ENCODE results near the gene S1PR5.

The S1PR5 gene

DNA sequence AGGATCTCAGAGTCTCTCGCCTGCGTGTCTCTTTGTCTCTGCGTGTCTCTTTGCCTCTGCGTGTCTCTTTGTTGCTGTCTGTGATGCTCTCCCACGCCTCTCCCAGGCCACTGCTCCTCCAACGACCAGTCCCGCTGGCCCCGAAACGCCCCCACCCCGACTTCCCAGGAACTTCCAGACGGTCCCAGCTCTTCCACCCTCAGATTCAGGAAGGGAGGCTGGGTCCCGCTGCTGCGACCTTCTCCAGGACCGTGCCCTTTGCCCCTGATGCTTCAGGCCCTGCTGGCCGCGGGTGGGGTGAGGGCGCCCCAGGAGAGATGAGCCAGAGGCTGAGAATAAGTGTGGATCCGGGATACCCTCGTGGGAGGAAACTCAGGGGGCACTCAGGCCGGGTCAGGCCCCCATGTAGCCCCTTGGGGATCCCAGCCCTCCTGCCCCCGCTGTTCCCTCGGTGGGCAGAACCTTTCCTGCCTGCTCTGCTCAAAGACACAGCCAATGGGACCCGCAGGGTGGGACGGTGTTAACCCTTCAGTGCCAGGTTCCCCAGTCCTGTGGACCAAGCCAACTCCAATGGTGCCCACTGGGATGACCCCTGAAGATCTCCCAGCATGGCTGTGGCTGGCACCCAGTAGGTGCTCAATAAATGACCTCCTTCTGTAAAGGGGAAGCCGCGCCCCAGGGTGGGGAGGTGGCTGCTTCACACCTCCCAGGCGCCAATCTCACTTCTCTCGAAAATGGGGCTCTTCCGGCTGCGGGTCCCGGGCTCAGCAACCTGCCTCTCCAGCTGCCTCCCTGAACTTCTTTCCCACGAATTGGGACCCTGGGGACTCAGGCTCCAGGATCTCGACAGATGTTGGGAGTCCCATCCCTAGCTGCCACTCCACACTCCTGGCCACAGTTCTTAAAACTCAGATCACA, 1.5 kb upstream of the S1PR5 start:
- in situ Hi-C loops (cut with MboI; ENCODE audit: low pct_unique_long_range_greater_than_20kb, low sequenced_read_pairs) = no loop called here
- DNase-seq = no peak

DNA sequence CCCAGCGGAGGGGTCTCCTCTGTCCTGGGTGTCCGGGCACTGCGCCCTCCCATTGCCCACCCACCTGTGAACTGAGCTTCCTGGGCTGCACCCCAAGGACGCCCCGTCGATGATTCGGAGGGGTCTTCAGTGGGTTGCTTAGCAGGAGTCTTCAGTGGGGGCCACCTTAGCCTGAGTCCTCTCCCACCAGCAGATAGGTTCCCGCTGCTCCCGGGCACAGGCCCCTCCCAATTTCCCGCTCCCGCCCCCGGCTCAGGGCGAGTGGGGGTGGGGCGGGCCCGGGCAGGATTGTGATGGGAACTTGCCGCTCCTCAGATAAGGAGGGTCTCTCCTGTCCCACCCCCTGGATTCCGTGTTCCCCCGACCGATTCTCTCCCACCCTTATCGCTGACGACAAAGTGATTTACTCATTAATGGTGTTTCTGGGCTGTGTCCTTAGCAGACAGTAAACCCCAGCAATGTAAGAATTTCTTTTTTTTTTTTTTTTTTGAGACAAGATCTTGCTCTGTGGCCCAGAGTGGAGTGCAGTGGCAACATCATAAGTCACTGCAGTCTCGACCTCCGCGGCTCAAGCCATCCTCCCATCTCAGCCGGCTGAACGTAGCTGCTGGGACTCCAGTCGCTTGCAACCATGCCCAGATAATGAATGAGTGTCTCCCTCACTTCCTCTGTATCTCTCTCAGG, 655 bp upstream of the S1PR5 start:
- DNase-seq = peak; percentile 45
- in situ Hi-C loops (cut with MboI; ENCODE audit: low pct_unique_long_range_greater_than_20kb, low sequenced_read_pairs) = no loop called here

DNA sequence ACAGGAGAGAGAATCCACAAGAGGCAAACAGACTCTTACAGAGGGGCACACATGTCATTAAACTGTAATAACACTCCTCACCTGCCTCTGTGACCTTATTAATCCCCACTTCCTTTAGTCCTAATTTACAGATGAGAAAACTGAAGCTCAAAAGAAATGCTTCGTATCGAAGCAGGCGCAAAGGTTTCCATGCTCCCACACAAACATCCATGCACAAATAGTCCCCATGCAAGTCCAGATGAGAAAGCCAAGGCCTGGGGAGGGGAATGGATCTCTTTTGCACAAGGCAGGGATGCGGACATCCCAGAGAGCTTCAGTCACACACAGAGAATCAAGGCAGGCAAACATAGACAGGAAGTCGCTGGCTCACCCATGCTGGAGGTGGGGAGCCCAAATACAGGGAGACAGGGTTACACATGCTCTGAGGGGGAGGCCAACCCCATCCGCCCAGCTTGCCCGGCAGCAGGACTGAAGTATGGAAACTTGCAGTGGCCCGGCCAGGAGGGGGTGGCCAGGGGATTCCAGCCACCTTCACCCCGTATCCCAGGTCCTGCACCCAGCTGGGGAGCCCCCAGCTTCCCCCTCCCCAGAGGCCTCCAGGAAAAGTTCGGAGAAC, 468 bp downstream of the S1PR5 start:
- in situ Hi-C loops (cut with MboI; ENCODE audit: low pct_unique_long_range_greater_than_20kb, low sequenced_read_pairs) = no loop called here
- DNase-seq = no peak

DNA sequence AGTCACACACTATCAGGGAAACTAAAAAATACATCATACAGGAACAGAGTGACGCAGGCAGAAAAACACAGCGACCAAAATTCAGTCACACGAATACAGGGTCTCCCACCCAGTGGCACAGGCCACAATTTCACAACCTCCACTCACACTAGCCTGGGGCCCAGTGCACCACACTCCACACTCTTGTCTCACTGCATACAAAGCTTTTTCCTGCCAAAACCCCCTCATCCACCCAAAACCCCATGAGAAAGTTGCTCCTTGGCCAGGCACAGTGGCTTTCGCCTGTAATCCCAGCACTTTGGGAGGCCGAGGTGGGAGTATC, 1.2 kb downstream of the S1PR5 start:
- no peak for DNase-seq
- in situ Hi-C loops (cut with MboI; ENCODE audit: low pct_unique_long_range_greater_than_20kb, low sequenced_read_pairs) = no loop called here

DNA sequence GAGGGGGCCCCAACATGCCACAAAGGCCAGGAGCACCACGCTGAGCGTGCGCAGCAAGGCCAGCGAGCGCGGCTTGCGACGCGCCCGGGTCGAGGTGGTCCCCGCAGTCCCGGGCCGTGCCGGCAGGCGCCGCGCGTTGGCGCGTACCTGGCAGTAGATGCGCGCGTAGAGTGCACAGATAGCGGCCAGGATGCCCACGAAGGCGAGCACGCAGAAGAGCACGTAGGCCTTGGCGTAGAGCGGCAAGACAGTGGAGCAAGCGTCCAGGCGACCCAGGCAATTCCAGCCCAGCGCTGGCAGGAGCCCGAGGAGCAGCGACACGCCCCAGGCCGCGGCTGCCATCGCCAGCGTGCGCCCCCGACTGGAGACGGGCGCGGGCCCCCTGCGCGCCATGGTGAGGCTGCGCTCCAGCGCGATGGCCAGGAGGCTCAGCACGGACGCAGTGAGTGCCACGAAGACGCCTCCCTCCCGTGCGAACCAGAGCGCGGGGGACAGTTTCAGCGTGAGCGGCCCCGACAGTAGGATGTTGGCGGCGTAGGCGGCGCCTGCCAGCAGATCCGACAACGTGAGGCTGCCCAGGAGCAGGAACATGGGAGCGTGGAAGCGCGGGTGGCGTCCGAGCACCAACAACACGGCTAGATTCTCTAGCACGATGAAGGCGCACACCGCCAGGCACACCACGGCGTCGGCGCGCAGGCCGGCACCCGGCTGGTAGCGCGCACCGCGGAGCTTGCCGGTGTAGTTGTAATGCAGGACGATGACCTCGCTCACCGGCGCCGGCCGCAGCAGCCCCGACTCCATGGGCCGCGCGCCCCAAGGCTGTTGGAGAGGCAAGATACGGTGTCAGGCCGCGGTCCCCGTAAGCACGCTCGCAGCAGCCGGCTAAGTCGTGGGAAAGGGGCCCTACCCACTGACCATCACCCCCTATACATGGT, 2.8 kb downstream of the S1PR5 start:
- in situ Hi-C loops (cut with MboI; ENCODE audit: low pct_unique_long_range_greater_than_20kb, low sequenced_read_pairs) = no loop called here

DNA sequence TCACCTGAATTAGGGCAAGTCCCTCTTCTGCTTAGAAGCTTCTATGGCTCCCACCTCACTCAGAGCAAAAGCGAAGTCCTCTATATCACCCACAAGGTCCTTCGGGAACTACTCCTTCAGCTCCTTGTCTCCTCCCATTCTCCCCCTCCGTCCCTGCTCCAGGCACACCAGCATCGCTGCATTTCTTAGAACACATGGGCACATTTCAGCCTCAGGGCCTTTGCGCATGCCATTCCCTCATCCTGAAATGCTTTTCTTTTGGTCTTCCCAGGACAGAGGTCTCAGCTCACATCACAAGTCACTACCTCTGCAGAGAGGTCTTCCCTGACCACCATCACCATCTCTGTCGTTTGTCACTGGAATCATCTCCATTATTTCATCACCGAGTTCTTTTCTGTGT, 4.0 kb downstream of the S1PR5 start:
- in situ Hi-C loops (cut with MboI; ENCODE audit: low pct_unique_long_range_greater_than_20kb, low sequenced_read_pairs) = no loop called here
- no peak for DNase-seq

More for the DNA sequence above, 2.8 kb downstream of the S1PR5 start:
- DNase-seq = no peak

DNA sequence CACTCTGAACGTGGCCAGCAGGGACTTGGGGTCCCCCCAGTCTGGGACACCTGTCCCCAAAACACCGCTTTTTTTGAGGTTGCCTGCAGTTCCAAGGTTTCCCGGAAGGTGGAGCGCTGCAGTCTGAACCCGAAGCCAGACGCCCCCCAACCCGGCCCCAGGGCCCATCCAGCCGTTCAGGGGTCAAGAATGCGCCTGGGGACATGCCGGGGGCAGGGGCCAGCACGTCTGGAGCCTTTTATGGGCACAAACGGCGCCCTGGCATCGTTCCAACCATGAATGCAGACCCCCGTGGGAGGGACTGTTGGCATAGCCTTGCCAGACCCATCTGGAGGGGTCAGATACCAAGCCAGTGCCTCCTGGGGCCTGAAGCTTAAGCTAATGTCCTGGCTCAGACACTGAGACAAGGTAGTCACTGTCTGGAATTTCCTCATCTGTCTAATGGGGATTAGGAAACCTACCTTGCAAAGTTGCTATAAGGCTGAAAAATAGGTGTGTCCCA, 6.9 kb downstream of the S1PR5 start:
- DNase-seq = peak; percentile 49
- in situ Hi-C loops (cut with MboI; ENCODE audit: low pct_unique_long_range_greater_than_20kb, low sequenced_read_pairs) = no loop called here

DNA sequence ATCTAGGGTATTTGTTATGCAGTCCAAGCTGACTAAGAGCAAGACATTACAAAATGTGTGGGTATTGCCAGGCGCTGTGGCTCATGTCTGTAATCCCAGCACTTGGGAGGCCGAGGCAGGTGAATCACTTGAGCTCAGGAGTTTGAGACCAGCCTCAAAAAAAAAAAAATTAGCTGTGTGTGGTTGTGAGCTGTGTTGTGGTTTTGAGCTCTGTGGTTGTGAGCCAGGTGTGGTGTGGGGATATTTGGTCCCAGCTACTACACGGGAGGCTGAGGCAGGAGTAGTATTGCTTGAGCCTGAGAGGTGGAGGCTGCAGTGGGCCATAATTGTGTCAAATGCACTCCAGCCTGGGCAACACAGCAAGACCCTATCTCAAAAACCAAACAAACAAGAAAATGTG, 8.5 kb downstream of the S1PR5 start:
- in situ Hi-C loops (cut with MboI; ENCODE audit: low pct_unique_long_range_greater_than_20kb, low sequenced_read_pairs) = no loop called here
- no peak for DNase-seq

DNA sequence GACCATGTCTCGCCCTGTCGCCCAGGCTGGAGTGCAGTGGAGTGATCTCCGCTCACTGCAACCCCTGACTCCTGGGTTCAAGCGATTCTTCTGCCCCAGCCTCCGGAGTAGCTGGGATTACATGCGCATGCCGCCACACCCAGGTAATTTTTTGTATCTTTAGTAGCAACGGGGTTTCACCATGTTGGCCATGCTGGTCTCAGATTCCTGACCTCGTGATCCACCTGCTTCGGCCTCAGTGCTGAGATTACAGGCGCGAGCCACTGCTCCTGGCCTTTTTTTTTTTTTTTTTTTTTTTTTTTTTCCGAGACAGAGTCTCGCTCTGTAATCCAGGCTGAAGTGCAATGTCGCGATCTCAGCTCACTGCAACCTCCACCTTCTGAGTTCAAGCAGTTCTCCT, 9.2 kb downstream of the S1PR5 start:
- no peak for DNase-seq
- in situ Hi-C loops (cut with MboI; ENCODE audit: low pct_unique_long_range_greater_than_20kb, low sequenced_read_pairs) = no loop called here

DNA sequence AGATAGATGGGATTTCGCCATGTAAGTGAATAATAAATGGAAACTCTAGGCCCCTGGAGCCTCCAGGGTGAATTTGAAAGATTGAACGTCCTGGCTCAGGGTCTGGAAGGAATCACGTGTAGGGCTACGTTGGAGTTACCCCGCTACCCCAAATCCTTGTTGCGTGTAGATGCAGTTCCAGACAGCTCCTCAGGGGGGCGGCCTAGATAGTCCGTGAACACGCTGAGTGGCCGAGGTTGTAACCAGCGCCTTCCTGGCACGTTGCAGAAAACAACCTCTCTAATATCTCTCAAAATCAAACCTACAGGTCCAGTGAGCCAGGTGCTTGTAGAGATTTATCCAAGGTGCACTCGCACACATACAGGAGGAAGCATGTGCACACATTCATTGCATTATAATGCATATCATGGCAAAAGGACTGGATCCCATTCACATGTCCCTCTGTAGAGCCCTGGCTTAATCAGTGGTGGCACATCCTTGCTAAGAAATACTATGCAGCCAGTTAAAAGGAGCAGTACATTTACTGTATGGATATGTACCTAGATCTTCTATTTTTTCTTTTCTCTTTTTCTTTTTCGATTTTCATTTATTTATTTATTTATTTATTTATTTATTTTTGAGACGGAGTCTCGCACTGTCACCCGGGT, 11.5 kb downstream of the S1PR5 start:
- in situ Hi-C loops (cut with MboI; ENCODE audit: low pct_unique_long_range_greater_than_20kb, low sequenced_read_pairs) = no loop called here
- DNase-seq = peak; percentile 84

- in situ Hi-C loops (cut with MboI; ENCODE audit: low pct_unique_long_range_greater_than_20kb, low sequenced_read_pairs) = no loop called here
- peak; percentile 69 for DNase-seq
Observed at GRCh38 chr19:10503002-10503789, 14.1 kb downstream of the S1PR5 start, which contains the start of gene KEAP1. TSS of gene KEAP1 (minus strand) at chr19:10503356. CDS start at chr19:10500033, 3,323 bp downstream.

DNA sequence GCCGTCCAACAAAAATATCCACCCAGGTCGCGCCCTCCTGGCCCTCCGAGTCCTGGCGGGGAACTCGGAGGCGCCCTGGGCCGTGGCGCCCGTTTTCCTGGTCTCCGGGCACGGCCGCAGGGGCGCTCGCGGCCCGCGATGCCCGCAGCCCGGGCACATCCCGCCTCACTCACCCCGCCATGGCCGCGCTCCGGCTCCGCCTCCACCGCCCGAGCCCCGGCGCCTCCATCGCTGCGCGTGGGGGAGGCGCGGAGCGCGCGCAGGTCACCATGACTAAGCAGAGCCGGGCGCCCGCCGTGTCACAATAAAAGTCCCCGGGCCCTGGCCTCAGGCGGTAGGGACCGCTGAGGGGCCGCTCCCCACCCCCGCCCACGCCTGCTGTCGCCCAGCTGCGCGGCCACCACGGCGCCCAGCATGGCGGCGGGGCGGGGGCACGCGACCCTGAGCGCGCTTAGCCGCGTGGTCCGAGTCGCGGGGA, 14.7 kb downstream of the S1PR5 start:
- peak; percentile 93 for DNase-seq
- in situ Hi-C loops (cut with MboI; ENCODE audit: low pct_unique_long_range_greater_than_20kb, low sequenced_read_pairs) = no loop called here

DNA sequence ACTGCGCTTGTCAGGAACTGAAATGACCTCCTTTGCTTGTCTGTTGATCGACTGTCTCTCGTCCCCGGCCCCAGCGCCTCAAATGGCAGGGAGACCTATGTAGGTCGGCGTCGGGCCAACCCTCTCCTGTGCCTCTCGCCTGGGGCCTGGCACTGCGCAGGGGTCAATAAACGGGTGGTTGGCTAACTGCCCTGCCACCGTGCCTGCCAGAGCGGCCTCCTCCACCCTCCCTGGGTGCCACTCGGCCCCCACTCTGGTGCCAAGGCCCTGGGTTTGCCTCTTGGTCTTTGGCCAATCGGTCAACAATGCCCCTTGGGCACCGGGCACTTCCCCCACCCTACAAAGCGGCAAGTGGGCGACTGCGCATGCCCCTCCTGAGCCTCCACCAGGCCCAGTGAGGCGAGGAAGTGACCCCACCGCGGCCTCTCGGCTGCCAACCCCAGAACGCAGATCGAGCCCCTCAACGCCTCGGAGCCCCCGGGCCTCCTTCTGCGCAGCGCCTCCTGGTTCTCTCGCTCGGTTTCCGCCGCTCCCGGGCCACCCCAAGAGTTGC, 15.2 kb downstream of the S1PR5 start:
- DNase-seq = peak; percentile 49
- in situ Hi-C loops (cut with MboI; ENCODE audit: low pct_unique_long_range_greater_than_20kb, low sequenced_read_pairs) = no loop called here

DNA sequence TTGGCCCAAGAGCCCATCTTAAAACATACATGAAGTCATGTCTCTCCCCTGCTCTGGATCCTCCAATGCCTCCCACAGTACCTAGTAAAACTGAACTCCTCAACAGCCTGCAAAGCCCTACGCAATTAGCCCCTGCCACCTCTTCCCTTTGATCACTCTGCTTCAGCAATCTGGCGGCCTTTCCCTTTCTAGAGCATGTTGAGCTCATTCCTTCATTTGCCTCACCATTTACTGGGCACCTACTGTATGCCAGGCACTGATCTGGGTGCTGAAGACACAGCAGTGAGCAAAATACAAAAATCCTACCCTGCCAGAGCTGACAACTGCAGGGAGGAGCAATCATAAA, 17.0 kb downstream of the S1PR5 start:
- no peak for DNase-seq
- in situ Hi-C loops (cut with MboI; ENCODE audit: low pct_unique_long_range_greater_than_20kb, low sequenced_read_pairs) = no loop called here

- no peak for DNase-seq
- in situ Hi-C loops (cut with MboI; ENCODE audit: low pct_unique_long_range_greater_than_20kb, low sequenced_read_pairs) = no loop called here
Observed at GRCh38 chr19:10499550-10500246, 17.5 kb downstream of the S1PR5 start.

DNA sequence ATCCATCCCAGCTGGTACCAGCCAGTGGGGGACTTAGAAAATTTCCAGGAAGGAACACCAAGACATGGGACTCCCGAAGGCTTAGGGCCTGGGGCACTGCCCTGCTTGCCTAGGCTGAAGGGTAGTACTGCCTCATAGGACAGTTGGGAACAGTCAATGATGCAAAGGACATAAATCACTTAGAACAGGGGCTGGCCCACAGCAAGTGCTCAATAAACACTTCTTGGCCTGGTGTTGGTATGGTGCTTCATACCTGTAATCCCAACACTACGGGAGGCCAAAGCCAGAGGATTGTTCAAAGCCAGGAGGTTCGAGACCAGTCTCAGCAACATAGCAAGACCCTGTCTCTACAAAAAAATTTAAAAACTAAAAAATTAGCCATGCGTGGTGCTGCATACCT, 19.9 kb downstream of the S1PR5 start:
- in situ Hi-C loops (cut with MboI; ENCODE audit: low pct_unique_long_range_greater_than_20kb, low sequenced_read_pairs) = no loop called here
- DNase-seq = no peak

- DNase-seq = no peak
- in situ Hi-C loops (cut with MboI; ENCODE audit: low pct_unique_long_range_greater_than_20kb, low sequenced_read_pairs) = no loop called here
Observed at GRCh38 chr19:10491472-10492047, 25.7 kb downstream of the S1PR5 start.
